ENCODE results near the gene C12orf75. TPM values are rescaled to one million over a fixed set of nuclear protein-coding genes. Genes with fewer than 3 reads are reported as not detected.

The C12orf75 gene
- total and polyA plus RNA-seq, 12 donors, result 0.76 to 4.9 (median 1.7) TPM

DNA sequence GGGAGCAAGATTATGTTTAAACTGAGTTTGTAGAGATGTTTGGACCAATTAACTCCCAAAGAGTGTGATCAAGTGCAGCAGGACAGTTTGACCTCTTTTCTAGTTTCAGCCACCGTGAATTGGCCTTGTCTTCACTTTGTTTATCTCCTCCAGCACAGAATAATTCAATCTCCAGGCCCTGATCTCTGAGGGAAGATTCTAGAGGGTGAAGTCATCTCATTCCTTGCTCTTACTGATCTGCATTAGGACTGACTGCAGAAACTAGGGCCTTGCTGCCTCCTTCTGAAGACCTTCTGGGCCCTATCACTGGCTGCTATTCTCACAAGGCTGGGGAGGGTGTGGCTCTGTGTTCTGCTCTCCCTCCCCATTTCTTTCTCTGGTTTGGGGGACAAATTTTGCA lies 29.4 kb downstream of the C12orf75 start:
- Histone ChIP-seq H3K27ac (no peak overlapping the region), H3K9me3 (no peaks in the 10 kb centered on the region), H3K36me3 (no peaks in the 10 kb centered on the region), H3K4me3 (no peak overlapping the region), H3K4me1 (no peaks in the 10 kb centered on the region), H3K27me3 (no peaks in the 10 kb centered on the region)
- ATAC-seq (no peak), DNase-seq (no peak)
- TF ChIP-seq, protein P1, sequence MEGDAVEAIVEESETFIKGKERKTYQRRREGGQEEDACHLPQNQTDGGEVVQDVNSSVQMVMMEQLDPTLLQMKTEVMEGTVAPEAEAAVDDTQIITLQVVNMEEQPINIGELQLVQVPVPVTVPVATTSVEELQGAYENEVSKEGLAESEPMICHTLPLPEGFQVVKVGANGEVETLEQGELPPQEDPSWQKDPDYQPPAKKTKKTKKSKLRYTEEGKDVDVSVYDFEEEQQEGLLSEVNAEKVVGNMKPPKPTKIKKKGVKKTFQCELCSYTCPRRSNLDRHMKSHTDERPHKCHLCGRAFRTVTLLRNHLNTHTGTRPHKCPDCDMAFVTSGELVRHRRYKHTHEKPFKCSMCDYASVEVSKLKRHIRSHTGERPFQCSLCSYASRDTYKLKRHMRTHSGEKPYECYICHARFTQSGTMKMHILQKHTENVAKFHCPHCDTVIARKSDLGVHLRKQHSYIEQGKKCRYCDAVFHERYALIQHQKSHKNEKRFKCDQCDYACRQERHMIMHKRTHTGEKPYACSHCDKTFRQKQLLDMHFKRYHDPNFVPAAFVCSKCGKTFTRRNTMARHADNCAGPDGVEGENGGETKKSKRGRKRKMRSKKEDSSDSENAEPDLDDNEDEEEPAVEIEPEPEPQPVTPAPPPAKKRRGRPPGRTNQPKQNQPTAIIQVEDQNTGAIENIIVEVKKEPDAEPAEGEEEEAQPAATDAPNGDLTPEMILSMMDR (IDR thresholded peaks at IDR 0.05), result no peak
- WGBS, 2 donors, result 35 to 81% methylated on average over 1 of the region's 1 CpG
- intact Hi-C loops (cut with DNase I), result no loop called here

- Histone ChIP-seq H3K4me3 (no peak overlapping the region), H3K27ac (no peak overlapping the region), H3K36me3 (no peaks in the 10 kb centered on the region), H3K4me1 (no peaks in the 10 kb centered on the region), H3K9me3 (no peaks in the 10 kb centered on the region), H3K27me3 (no peaks in the 10 kb centered on the region)
- DNase-seq, result no peak
- intact Hi-C loops (cut with DNase I), result no loop called here
- TF ChIP-seq, protein P1 (IDR thresholded peaks at IDR 0.05), result no peak
- WGBS, 2 donors, result 81 to 83% methylated on average over 3 of the region's 3 CpGs
- no peak for ATAC-seq
Measured at GRCh38 chr12:105363890-105364289, 33.4 kb downstream of the C12orf75 start.

GRCh38 chr12:105365231-105365630 lies 34.7 kb downstream of the C12orf75 start:
- Histone ChIP-seq H3K36me3 (no peaks in the 10 kb centered on the region), H3K4me1 (no peaks in the 10 kb centered on the region), H3K27me3 (no peaks in the 10 kb centered on the region), H3K27ac (no peak overlapping the region), H3K4me3 (no peak overlapping the region), H3K9me3 (no peaks in the 10 kb centered on the region)
- intact Hi-C loops (cut with DNase I), result no loop called here
- TF ChIP-seq, protein P1 (IDR thresholded peaks at IDR 0.05), result no peak
- no peak for ATAC-seq
- no peak for DNase-seq
- WGBS, 2 donors, result 68 to 76% methylated on average over 3 of the region's 3 CpGs

DNA sequence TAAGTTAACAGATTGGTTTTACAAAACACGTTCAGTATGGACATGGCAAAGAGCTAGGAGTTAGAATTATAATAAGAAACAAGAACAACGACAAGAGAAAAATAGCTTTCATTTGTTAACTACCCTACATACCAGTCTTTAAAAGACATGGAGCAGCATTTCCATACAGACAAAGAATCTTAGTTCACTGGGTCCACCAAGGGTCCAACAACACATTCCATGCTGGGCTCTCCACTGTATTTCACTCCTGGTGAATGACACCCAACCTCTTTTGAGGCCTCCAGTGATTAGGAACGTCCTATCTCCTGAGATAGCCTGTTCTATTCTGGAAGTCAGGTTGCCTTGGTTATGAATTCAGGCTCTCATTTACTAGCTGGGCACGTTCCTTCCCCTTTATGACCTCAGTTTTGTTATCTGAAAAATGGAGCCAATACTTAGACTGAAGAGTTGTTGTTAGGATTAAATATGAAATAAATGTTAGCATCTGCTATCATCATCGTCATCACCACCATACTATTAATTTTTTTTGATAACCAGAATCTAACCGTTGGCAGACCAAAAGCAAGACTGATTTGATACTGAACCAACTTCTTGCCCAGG lies 37.7 kb downstream of the C12orf75 start:
- WGBS, 2 donors, result 76% methylated on average over 6 of the region's 6 CpGs
- Histone ChIP-seq H3K27me3 (no peaks in the 10 kb centered on the region), H3K27ac (no peak overlapping the region), H3K4me3 (no peak overlapping the region), H3K9me3 (no peaks in the 10 kb centered on the region), H3K36me3 (no peaks in the 10 kb centered on the region), H3K4me1 (no peaks in the 10 kb centered on the region)
- TF ChIP-seq, protein P1 (IDR thresholded peaks at IDR 0.05), result no peak
- ATAC-seq (no peak), DNase-seq (no peak)
- intact Hi-C loops (cut with DNase I), result no loop called here

Data from heart right ventricle (tissue), 16 donors.